ENCODE results near the gene LAMA5.
A peak's percentile ranks its signal among the peaks of the same experiment; 100 is the strongest.

The LAMA5 gene, protein sequence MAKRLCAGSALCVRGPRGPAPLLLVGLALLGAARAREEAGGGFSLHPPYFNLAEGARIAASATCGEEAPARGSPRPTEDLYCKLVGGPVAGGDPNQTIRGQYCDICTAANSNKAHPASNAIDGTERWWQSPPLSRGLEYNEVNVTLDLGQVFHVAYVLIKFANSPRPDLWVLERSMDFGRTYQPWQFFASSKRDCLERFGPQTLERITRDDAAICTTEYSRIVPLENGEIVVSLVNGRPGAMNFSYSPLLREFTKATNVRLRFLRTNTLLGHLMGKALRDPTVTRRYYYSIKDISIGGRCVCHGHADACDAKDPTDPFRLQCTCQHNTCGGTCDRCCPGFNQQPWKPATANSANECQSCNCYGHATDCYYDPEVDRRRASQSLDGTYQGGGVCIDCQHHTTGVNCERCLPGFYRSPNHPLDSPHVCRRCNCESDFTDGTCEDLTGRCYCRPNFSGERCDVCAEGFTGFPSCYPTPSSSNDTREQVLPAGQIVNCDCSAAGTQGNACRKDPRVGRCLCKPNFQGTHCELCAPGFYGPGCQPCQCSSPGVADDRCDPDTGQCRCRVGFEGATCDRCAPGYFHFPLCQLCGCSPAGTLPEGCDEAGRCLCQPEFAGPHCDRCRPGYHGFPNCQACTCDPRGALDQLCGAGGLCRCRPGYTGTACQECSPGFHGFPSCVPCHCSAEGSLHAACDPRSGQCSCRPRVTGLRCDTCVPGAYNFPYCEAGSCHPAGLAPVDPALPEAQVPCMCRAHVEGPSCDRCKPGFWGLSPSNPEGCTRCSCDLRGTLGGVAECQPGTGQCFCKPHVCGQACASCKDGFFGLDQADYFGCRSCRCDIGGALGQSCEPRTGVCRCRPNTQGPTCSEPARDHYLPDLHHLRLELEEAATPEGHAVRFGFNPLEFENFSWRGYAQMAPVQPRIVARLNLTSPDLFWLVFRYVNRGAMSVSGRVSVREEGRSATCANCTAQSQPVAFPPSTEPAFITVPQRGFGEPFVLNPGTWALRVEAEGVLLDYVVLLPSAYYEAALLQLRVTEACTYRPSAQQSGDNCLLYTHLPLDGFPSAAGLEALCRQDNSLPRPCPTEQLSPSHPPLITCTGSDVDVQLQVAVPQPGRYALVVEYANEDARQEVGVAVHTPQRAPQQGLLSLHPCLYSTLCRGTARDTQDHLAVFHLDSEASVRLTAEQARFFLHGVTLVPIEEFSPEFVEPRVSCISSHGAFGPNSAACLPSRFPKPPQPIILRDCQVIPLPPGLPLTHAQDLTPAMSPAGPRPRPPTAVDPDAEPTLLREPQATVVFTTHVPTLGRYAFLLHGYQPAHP (N-terminal part only)

DNA sequence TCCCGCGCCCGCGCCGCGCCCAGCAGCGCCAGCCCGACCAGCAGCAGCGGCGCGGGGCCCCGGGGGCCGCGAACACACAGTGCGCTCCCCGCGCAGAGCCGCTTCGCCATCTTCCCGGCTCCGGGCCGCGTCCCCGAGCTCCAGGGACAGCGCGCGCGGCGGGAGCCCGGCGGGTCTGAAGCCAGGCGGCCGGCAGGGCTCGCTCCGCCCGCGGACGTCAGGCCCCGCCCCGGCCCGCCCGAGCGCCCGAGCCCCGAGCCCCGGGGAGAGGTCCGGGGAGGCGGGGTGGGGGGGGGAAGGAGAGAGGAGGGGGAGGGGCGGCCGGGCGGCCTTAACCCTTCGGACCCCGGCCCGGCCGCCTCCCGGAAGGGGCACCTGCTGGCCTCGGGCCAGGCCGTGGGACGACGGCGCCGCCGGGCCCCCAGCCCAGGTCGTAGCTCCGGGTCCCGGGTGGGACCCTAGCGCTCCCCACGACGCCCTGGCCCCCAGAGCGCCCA, at the start of gene LAMA5:
LAMA5 (minus strand) TSS at position 177 of the 497 bp plus-strand sequence; CDS start at position 110, 67 bp downstream.
- DNase-seq = peak; percentile 30

DNA sequence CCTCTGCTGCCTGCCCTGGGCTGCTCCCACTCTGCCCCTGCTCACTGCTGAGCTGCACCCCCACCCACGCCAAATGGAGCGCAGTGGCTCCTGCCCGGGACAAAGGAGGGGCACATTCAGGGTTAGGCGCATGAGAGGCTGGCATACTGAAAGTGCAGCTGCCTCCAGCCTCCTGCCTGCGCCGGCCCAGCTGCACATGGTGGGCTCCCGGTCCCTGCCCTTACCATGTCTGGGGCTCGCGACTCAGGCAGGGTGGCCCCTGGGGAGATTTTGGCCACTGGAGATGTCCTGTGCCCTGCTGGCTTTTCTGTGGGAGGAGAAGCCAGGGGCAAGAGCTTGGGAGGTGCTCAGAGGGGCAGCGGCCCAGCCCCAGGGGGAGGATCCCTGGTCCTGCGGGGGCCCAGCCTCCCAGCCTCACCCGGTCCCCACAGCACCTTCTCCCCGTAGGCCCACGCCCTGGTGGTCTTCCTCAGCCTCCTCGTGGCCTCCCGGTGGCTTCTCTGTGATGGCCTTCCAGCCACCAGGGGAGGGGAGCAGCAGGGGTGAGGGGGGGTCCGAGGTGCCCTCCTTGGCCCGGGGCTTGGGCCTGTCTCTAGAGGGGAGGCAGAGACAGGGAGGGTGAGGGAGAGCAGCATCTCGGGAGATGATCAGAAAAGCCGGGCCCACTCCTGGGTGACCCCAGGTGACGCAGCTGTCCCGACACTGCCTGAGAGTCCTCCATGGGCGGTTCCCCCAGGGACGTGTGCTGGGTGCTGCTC, 48.4 kb upstream of the LAMA5 start:
- no peak for DNase-seq

DNA sequence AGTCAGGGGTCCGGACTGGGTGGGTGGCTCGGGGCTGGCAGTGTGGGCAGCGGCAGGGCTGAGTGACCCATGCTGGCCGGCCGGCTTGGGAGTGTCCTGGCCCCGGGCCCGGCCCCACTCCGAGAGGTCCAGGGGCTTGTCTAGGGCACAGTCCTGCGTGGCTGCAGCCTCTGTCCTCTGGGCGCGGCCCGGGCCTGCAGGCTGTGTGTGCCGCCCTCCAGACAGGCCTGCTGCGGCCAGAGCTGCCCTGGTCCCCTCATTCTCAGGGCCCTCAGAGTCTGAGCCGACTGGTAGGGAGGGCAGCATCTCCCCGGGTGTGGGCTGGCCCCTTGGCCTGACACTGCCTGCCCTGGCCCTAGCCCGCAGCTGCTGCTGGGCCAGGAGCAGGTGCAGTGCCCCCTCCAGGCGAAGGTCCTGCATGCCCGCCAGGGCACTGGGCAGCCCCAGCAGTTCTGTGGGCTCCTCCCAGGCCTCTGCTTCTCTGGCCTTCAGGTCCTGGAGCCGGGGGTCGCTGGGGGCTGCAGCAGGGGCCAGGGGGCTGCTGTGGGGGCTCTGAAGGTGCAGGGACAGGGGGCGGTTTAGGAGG, 46.9 kb upstream of the LAMA5 start:
- DNase-seq = no peak

DNA sequence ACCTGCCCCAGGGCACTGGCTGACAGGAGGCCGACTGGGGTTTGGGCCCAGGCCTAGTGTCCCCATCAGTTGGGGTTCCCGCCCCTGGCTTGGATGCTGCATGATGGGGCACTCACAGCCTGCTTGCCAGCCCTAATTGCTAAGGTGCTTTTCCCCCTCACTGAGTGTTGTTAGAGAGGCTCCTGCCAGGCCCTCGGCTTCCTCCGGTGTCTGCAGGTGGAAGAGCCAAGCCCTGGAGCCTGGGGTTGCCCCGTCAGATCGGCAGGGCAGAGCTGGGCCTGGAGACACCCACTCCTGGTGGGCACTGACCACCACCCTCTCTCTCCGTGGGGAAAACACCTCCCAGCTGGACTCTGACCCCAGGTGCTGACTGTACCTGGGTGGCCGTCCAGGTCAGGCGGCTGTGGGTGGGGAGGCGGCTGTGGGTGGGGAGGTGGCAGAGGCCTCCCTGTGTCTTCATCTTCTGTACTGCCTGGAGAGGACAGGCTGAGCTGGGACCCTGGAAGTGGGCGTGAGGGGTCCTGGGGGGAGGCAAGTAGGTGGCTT, 46.0 kb upstream of the LAMA5 start:
- no peak for DNase-seq

DNA sequence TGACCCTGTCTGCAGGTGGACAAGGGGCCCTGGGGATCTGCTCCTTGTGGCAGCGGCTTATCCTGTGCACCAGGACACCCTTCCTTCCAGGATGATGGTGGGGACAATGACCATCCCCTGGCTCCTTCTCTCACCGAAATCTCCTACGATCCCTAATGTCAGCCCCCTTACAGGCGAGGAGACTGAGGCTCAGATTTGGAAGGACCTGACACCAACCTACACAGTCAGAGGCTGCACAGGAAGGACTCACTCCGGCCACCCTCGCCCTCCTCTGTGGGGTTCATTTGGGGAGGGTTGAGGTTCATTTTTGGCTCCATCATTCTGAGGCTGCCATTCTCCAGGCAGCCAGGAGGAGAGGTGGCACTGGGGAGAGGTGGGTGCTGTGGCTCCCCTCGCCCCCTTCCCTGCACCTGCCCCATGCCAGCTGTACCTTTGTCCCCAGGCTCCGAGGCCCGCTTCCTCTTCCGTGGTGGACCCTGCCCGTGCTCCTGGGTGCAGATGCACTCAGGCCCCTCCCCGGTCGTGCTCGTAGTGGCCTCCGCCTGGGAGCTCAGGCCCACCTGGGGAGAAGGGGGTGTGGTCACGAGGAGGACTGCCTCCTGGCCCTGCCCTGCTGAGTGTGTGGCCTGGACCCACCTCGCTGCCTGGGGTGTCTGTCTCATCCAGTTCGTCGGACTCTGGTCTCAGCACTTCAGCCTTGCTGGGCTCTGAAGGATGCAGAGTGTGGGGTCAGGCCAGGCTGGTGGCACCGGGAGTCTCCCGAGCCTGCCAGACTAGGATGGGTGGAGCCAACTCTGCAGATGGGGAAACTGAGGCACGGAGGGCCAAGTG, 45.3 kb upstream of the LAMA5 start:
- DNase-seq = no peak

DNA sequence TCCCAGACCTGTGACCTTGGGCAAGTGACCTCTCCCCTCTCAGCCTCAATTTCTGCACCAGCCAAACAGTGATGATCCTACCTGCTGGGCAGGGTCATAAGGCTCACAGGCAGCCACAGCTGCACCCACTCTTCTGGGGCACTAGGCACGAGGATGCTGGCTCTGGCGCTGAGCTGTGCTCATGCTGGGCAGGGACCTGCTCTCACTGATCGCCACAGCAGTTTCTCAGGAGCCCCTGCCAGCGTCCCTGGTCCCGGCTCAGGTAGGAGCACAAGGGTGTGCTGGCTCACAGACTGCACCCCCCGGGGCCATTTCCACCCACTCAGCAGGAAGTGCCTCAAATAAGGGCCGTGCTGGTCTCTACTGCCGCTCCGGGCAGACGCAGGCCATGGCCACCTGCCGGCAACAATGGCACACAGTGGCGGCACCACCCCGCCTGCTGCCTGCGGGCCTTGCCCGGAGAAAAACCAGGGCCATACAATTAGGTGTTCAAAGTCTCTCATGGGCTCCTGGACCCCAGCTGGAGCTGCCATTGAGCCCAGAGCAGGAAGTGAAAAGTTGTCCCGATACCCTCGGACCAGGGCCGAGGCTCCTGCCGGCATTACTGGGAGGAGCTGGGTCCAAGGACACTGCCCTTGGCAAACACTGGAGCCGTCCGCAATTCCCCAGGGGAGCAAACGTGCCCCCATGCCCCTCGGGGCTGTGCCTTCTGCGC, 44.5 kb upstream of the LAMA5 start:
- no peak for DNase-seq

DNA sequence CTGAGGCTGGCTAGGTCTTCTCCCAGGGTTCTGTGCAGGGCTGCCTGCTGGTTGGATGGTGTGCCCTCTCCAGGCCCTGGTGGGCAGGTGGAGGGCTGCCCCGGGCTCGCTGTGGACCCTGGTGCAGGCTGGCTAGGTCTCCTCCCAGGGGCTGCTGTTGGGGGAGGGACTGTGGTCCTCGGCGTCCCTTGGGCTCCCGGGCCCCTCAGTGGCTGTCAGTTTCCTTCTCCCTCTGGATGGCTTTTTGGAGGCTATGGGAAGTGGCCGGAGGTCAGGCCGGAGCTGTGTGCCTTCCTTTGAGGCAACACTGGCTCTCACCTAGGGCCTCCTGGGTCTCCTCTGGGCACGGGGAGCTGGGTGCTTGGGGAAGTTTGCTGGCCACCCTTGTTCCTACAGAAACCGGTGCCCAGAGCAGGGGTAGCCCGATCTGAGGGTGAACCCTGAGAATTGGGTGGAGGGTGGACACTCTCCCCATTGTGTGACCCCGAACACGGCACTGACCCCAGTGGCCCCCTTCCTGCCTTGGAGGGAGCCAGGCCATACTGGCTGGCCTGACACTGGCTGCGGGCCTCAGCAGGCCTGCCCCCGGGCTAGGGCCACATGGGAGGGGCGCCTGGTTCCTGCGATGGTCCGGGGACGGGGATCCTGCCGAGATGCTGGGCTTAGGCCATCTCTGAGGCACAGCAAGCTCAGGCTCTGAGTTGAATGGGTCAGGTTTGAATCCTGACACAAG, 43.8 kb upstream of the LAMA5 start:
- DNase-seq = no peak

DNA sequence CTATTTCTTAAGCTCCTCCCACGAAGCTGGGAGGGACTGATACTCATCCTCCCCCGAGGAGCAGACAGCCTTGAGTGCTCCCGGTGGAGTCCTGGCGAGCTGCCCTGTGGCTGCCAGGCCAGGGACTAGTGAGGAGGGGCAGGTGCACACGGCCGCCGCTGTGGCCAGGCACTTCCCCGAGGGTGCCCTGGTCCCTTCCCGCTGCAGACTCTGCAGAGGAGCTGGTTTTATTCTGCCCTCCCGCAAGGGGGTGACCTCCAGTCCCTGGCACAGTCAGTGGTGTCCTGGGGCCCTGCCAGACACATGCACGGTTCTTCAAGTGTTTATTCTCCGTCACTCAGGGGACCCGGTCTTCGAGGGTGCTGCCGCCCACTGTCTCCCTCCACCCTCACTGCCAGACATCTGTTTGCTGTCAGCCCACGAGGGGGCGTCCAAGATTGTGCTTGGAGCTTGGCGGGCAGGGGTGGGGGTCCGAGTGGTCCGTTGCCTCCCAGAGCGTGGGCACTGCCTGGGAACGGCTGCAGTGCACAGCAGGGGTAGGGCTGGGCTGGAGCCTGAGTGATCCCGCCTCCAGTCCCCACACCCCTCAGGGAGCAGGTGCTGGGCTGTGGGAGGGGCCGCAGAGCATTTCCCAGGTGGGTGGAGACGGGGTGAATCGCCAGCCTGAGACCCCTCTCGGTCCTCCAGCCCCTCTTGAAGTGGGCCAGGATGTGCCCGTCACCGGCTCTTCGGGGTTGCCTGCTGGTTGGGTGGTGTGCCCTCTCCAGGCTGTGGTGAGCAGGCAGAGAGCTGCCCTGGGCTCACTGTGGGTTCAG, 43.0 kb upstream of the LAMA5 start:
- peak; percentile 83 for DNase-seq

DNA sequence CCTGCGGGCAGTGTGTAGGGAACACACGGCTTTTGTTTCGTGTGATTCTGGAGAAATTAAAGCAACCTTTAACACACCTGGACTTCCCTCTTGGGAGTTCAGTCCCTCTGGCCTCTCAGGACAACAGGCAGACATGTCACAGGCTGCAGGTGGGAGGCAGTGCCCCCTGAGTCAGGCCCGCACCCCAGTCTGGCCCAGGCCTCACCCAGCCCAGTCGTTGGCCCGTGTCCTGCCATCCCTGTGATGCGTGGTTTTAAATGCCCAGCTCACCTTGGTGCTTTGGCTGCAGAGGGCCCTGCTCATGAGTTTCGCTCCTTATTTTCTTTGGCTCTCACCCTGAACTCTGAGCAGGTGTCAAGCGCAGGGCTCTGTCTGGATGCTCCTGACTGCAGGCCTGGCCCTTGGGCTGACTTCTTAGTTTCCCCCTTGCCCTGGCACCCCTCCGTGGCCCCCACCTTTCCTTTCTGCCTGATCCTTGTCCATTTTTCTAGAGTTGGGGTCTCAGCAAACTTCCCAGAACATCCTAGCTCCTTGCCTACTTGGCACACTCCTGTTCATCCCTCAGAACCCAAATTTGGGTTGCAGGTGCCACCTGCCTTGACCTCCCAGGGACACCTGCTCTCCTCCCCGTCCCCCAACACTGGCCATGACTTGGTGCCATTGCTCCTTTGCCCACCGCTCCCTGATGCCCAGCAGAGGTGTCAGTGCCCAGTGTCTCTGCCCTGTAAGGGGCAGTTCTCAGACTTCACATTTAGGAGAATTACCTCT, 42.2 kb upstream of the LAMA5 start:
- DNase-seq = no peak

DNA sequence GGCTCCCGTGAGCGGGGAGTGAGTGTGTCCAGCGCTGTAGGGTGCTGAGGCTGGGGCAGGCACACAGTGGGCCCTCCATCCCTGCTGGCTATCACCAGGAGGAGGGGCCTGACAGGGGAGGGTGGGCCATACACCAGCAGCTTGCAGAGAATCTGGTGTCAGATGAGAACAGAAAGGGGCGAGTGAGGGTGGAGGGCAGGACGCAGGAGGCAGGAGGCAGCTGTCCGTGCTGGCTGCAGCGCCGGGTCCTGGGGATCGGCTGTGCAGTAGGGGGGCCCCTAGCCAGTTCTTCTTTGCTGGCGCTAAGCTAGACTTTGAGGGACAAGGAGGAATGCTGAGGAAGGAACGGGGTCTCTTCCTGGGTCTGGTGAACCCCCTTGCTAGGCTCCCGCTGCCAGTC, 41.5 kb upstream of the LAMA5 start:
- no peak for DNase-seq

DNA sequence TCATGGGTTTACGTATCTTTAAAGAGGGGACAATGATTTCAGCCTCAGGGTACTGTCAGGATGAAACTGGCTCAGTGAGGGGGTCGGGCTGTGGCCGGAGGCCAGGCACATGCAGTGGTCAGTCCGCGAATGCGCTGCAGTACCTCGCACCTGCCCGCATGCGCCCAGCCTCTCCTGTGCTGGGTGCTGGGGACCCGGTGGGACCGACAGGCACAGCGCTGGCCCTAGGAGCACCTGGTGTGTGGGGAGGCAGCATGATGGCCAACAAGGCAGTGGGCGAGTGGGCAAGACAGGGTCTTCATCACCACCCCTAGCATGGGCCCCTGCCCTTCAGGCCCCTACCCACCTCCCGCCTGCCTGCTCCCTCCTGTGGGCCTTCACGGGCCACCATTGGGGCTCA, 40.9 kb upstream of the LAMA5 start:
- DNase-seq = no peak

DNA sequence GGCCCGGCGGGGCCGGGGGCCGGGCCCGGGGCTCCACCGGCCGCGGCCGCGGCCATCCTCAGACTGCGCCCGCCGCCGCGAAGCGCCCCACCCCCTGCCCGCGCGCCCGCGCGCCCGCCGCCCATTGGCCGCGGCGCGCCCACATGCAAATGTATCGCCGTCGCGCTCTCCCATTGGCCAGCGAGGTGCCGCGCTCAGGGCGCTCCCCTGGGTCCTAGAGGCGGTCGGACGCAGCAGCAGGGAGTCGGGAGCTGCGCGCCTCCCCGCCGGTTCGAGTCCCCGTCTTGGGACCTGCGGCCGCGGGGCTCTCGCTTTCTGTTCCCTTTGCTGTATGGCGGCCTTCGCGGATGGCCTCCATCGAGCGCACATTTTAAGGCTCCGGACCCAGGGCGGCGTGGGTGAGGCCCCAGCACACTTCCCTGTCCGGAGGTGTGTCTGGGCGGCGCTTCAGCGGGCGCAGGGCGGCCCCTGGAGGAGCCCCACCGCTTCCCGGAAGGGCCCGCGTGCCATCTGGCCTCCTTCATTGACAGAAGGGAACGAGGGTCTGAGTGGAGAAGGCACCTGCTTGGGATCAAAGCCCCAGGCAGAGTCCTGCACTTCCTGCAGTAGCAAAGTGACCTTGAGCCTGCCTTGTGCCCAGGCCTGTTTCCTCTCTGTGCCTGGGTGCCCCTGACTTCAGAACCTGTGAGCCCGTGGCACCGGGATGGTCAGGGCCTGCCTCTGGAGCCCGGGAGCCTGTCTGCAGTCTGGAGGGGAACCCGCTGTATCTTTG, 40.3 kb upstream of the LAMA5 start, which contains the start of gene CABLES2:
CABLES2 (minus strand) TSS at position 65 of the 772 bp plus-strand sequence; CDS start at position 56, 9 bp downstream.
- DNase-seq = peak; percentile 94

DNA sequence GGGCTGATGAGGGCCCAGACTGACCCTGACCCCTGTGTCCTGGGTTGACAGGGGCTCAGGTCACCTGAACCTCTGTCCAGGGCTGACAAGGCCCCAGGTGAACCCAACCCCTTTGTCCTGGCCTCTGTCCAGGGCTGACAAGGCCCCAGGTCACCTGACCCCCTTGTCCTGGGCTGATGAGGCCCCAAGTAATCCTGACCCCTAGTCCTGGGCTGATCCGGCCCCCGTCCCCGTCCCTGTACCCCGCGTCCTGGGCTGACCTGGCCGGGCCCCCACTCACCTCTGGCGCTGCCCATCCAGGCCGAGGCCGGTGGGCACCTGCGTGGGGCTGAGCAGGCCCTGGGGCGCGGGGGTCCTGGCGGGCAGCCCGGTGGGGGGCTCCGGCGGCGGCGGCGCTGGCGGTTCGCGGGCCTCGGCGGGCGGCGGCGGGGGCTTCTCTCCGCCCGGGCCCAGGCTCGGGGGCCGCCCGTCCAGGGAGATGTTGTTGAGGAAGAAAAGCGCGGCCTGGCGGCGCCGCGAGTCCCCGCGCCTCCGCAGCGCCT, 39.6 kb upstream of the LAMA5 start:
- DNase-seq = no peak

DNA sequence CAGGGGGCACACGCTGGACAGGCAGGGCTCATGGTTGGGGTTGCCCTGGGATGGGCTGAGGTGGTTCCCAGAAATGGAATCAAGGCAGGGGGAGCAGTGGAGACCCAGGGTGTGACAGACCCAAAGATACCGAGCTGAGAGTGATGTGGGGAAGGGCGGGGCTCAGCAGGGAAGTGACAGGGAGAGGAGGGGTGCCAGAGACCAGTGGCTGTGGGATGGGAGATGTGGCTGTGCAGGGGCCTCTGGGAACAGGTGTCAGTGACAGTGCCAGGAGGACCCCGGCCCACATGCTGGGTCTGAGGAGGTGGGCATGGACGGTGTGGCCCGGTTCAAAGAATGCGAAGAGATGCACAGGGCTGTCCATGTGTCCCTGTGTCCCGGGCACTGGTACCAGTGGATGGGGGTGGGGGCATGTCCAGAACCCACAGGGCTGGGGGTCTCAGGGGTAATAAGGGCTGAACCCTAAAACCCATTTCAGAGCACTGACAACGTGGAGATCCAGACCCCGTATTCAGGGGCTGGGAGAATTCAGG, 38.9 kb upstream of the LAMA5 start:
- DNase-seq = no peak

DNA sequence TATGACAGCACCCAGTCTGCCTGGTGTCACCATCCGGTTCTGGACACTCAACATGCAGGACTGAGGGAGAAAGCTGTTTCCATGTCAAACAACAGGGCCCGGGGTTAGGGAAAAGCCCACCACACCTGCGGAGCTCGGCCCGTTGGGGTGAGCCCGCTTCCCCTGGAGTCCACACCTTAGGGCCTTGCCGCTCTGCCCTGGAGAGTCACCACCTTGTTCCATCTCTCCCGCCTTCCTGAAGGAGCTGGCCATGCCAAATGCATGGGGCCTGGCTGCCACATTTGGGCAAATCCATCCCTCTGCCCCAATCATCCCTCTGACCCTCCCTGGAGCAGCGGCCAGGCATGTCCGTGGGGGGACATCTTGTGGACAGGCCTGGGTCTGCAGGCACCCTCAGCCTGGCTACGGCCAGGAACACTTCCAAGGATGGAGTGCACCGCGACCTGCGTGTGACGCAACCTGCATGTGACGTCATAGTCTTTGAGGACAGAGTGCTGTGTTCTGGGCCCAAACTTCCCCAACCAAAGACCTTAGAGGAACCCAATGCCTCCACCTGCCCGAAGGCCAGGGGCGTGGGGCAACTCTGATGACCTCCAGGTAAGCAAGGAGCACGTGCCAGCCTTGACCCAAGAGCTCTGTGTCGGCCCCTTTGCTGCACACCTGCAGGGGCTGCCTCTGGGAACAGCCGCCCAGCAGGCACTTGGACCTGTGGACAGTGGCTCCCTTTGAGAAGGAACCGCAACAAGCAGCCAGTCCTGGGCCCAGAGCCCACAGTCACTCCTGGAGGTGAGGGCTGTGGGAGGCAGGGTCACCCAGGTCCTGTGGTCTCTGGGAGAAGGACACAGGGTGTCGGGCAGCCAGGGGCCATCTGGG, 38.2 kb upstream of the LAMA5 start:
- no peak for DNase-seq

All from NCI-H1105 (cell line).